Measurements from ENCODE around the gene GNAQ.

GRCh38 chr9:77783518-77783917 is 248.1 kb downstream of the GNAQ start:
- no peak for TF ChIP-seq POLR2AphosphoS5 (IDR thresholded peaks at IDR 0.05; ENCODE audit: low read depth)
- no peak for TF ChIP-seq CTCF (conservative IDR thresholded peaks at IDR 0.05; ENCODE audit: low read depth in 2 of 2)
- no peak for TF ChIP-seq EZH2 (IDR thresholded peaks at IDR 0.05; ENCODE audit: low read depth, unreplicated experiment)
- TF ChIP-seq REST (IDR thresholded peaks at IDR 0.05; ENCODE audit: unreplicated experiment): no peak
- no peak for TF ChIP-seq NANOG (IDR thresholded peaks at IDR 0.05; ENCODE audit: borderline replicate concordance)
- no peak for TF ChIP-seq STAT1 (IDR thresholded peaks at IDR 0.05; ENCODE audit: unreplicated experiment)
- no peak for TF ChIP-seq EZH2phosphoT487 (IDR thresholded peaks at IDR 0.05; ENCODE audit: unreplicated experiment)
- no peak for TF ChIP-seq JUNB (IDR thresholded peaks at IDR 0.05; ENCODE audit: unreplicated experiment)
- TF ChIP-seq ETS1 (IDR thresholded peaks at IDR 0.05): no peak
- no peak for TF ChIP-seq CREB1 (CRISPR knock-in tag; IDR thresholded peaks at IDR 0.05; ENCODE audit: low read depth)
- no peak for TF ChIP-seq ZNF462 (CRISPR knock-in tag; IDR thresholded peaks at IDR 0.05)
